Calu3 (cell line): ENCODE data around the gene SLC38A7. TPM values are rescaled to one million over a fixed set of nuclear protein-coding genes. Genes with fewer than 3 reads are reported as not detected.

ENCODE experiments used
- BruUV-seq: library from RNA; stranded (reverse); fragments of 400-500 nt; replicated peaks from 2 replicates; lab custom pipeline; 2021; lab: Mats Ljungman, UMichigan
- CTCF ChIA-PET: fragments of 300-600 bp; sonication (Branson Sonifier 250); formaldehyde crosslinking; loops from one replicate; lab custom pipeline; 2022; ENCODE audit warnings: antibody characterized with exemption; lab: Charles Lee
- DNase-seq: peaks from one replicate; pipeline ENCODE4 v3.0.0; 2022
- H3K27ac Mint-ChIP-seq: one replicate; pipeline ENCODE4 v1.8.0; 2022; ENCODE audit warnings: mixed read lengths; ENCODE audit not compliant: unreplicated experiment
- H3K27me3 Mint-ChIP-seq: one replicate; pipeline ENCODE4 v1.8.0; 2022; ENCODE audit warnings: mixed read lengths; ENCODE audit not compliant: unreplicated experiment
- H3K36me3 Mint-ChIP-seq: one replicate; pipeline ENCODE4 v1.8.0; 2022; ENCODE audit warnings: mild to moderate bottlenecking, moderate library complexity, mixed read lengths; ENCODE audit not compliant: insufficient read depth, unreplicated experiment
- H3K4me1 Mint-ChIP-seq: one replicate; pipeline ENCODE4 v1.8.0; 2022; ENCODE audit warnings: mild to moderate bottlenecking, low read depth, mixed read lengths; ENCODE audit not compliant: unreplicated experiment
- H3K4me3 Mint-ChIP-seq: one replicate; pipeline ENCODE4 v1.8.0; 2022; ENCODE audit warnings: mild to moderate bottlenecking, low read depth, moderate library complexity, mixed read lengths; ENCODE audit not compliant: unreplicated experiment
- H3K9me3 Mint-ChIP-seq: one replicate; pipeline ENCODE4 v1.8.0; 2022; ENCODE audit warnings: low read depth, mixed read lengths; ENCODE audit not compliant: unreplicated experiment
- CTCF ChIP-seq: fragments of 200-600 bp; IDR thresholded peaks from one replicate; pipeline ENCODE4 v1.8.0; 2022; ENCODE audit warnings: antibody characterized with exemption; ENCODE audit not compliant: unreplicated experiment
- intact Hi-C: fragments of 100-400 bp; cut with micrococcal nuclease; formaldehyde crosslinking; loops from one replicate; pipeline ENCODE4 v1.10.0; 2022; ENCODE audit not compliant: unreplicated experiment
- total RNA-seq: library from RNA; stranded (reverse); gene quantifications from 2 replicates; pipeline ENCODE4 v1.2.3, GENCODE V29; 2022

SLC38A7 gene
- total RNA-seq, 1 experiment from 2014 or later, result 23.3 TPM

- CTCF ChIA-PET, result no interaction called here
These were observed 60.4 kb downstream of the SLC38A7 start for GRCh38 chr16:58624209-58624608.

GRCh38 chr16:58620396-58620795 is 64.2 kb downstream of the SLC38A7 start:
- Mint-ChIP-seq H3K4me1 (peaks cover 8% of the 10 kb centered on the region), H3K9me3 (no peaks in the 10 kb centered on the region), H3K27ac (no peak overlapping the region), H3K4me3 (no peak overlapping the region), H3K36me3 (peaks cover 64% of the 10 kb centered on the region), H3K27me3 (no peaks in the 10 kb centered on the region)
- TF ChIP-seq CTCF, result no peak
- CTCF ChIA-PET, result no interaction called here
- intact Hi-C loops, result no loop called here
- no TSS peak for BruUV-seq
- DNase-seq, result no peak

More at GRCh38 chr16:58624209-58624608, 60.4 kb downstream of the SLC38A7 start:
- Mint-ChIP-seq H3K4me1 (peaks cover 8% of the 10 kb centered on the region), H3K27ac (no peak overlapping the region), H3K4me3 (no peak overlapping the region), H3K9me3 (no peaks in the 10 kb centered on the region), H3K27me3 (no peaks in the 10 kb centered on the region), H3K36me3 (peaks cover 84% of the 10 kb centered on the region)
- no TSS peak for BruUV-seq
- DNase-seq, result no peak
- TF ChIP-seq CTCF, result no peak
- intact Hi-C loops, result no loop called here

GRCh38 chr16:58615280-58615679 is 69.3 kb downstream of the SLC38A7 start:
- H3K9me3 Mint-ChIP-seq, result no peaks in the 10 kb centered on the region
- no peak for DNase-seq
- CTCF ChIA-PET, result no interaction called here
- intact Hi-C loops, result no loop called here
- H3K36me3 Mint-ChIP-seq, result peaks cover 18% of the 10 kb centered on the region
- peaks cover 6% of the 10 kb centered on the region for H3K4me1 Mint-ChIP-seq
- H3K27me3 Mint-ChIP-seq, result no peaks in the 10 kb centered on the region
- H3K27ac Mint-ChIP-seq, result no peak overlapping the region
- no peak overlapping the region for H3K4me3 Mint-ChIP-seq
- no peak for TF ChIP-seq CTCF
- no TSS peak for BruUV-seq

Other genes starting within 250 kb of the SLC38A7 start
- gene NDRG4, start 184.6 kb downstream of the SLC38A7 start, total RNA-seq, result 4.9 and 6.1 TPM in 2 replicates
- 42.8 and 46.8 TPM in 2 replicates for gene SETD6, start 169.3 kb downstream of the SLC38A7 start, total RNA-seq
- gene CNOT1, start 54.9 kb downstream of the SLC38A7 start, total RNA-seq, result 270 and 299 TPM in 2 replicates
- 146 and 162 TPM in 2 replicates for gene GOT2, start 49.5 kb upstream of the SLC38A7 start, total RNA-seq